HFFc6 (cell line): ENCODE data around the gene ADAMTSL4. TPM values are rescaled to one million over a fixed set of nuclear protein-coding genes. Genes with fewer than 3 reads are reported as not detected.
"Not testable (repeated sequence)": the region's sequence is repeated elsewhere in the genome, so short reads cannot be mapped to it uniquely, and the experiment has no call there.

Source experiments
- DNase-seq: peaks from one replicate; pipeline ENCODE4 v3.0.0-alpha.2; 2018
- H3K27ac Mint-ChIP-seq: 2 replicates; pipeline ENCODE4 v1.8.0; 2020; ENCODE audit warnings: mild to moderate bottlenecking, mixed read lengths
- H3K27me3 Mint-ChIP-seq: 2 replicates; pipeline ENCODE4 v1.8.0; 2021; ENCODE audit warnings: mild to moderate bottlenecking, moderate library complexity, mixed read lengths; ENCODE audit not compliant: insufficient read depth
- H3K36me3 Mint-ChIP-seq: 2 replicates; pipeline ENCODE4 v1.8.0; 2021; ENCODE audit warnings: low read depth, mixed read lengths
- H3K4me1 Mint-ChIP-seq: 2 replicates; pipeline ENCODE4 v1.8.0; 2020; ENCODE audit warnings: low read depth, mixed read lengths
- H3K4me3 Mint-ChIP-seq: 2 replicates; pipeline ENCODE4 v1.8.0; 2020; ENCODE audit warnings: mild to moderate bottlenecking, moderate library complexity, mixed read lengths
- H3K9me3 Mint-ChIP-seq: 2 replicates; pipeline ENCODE4 v1.8.0; 2020; ENCODE audit warnings: mild to moderate bottlenecking, mixed read lengths
- total RNA-seq, 6 experiments: library from RNA; stranded (reverse); fragmentation: NEBNext Ultra II Directional; extraction: Animal tissue kit (Norgen Biotek cat#: 25700); gene quantifications; 2 replicates in 1 of 6; 3 replicates in 5 of 6; pipeline ENCODE4 v1.2.3, GENCODE V29; 2021
- TF ChIP-seq, protein P1 (sequence below): fragments of 200-600 bp; sonication (generic); IDR thresholded peaks from 2 replicates; pipeline ENCODE4 v1.5.0; 2021; ENCODE audit warnings: antibody characterized with exemption, mild to moderate bottlenecking

ADAMTSL4 gene
- total RNA-seq, 6 experiments from 2014 or later, result 33.7 to 61.2 (median 38.2) TPM

- Mint-ChIP-seq H3K9me3 (peaks cover 27% of the 10 kb centered on the region), H3K27ac (peak within 1 kb of the TSS; percentile 99), H3K4me3 (peak within 1 kb of the TSS; percentile 96), H3K27me3 (peaks cover 52% of the 10 kb centered on the region), H3K4me1 (peaks cover 46% of the 10 kb centered on the region), H3K36me3 (peaks cover 48% of the 10 kb centered on the region)
- TF ChIP-seq, protein P1, sequence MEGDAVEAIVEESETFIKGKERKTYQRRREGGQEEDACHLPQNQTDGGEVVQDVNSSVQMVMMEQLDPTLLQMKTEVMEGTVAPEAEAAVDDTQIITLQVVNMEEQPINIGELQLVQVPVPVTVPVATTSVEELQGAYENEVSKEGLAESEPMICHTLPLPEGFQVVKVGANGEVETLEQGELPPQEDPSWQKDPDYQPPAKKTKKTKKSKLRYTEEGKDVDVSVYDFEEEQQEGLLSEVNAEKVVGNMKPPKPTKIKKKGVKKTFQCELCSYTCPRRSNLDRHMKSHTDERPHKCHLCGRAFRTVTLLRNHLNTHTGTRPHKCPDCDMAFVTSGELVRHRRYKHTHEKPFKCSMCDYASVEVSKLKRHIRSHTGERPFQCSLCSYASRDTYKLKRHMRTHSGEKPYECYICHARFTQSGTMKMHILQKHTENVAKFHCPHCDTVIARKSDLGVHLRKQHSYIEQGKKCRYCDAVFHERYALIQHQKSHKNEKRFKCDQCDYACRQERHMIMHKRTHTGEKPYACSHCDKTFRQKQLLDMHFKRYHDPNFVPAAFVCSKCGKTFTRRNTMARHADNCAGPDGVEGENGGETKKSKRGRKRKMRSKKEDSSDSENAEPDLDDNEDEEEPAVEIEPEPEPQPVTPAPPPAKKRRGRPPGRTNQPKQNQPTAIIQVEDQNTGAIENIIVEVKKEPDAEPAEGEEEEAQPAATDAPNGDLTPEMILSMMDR, result peak; percentile 20; the same call in 1 of the 2 replicates
- peak; percentile 98 for DNase-seq
These were observed 30.1 kb downstream of the ADAMTSL4 start, which contains the start of gene MCL1 for GRCh38 chr1:150579110-150579944. TSS of gene MCL1 (minus strand) at chr1:150579610. CDS start at chr1:150579530, 80 bp downstream.

GRCh38 chr1:150579945-150580642 is 30.9 kb downstream of the ADAMTSL4 start:
- Mint-ChIP-seq H3K36me3 (peaks cover 40% of the 10 kb centered on the region), H3K27ac (peak overlapping the region; percentile 99), H3K4me3 (peak overlapping the region; percentile 92), H3K4me1 (peaks cover 39% of the 10 kb centered on the region), H3K27me3 (peaks cover 44% of the 10 kb centered on the region), H3K9me3 (peaks cover 27% of the 10 kb centered on the region)
- no peak for DNase-seq
- TF ChIP-seq, protein P1, result no peak

DNA sequence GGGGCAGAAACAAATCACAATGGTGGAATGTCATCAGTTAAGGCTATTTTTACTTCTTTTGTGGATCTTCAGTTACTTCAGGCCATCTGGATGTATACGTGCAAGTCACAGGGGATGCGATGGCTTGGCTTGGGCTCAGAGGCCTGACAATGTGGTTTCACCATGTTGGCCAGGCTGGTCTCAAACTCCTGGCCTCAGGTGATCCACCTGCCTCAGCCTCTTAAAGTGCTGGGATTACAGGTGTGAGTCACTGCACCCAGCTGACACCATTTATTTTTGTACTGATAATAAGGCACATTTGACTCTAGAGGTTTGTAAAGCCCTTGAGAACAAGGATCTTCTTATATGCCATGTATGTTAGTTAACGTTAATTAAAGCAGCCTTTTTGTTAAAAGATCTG is 31.8 kb downstream of the ADAMTSL4 start:
- not testable (repeated sequence) for DNase-seq
- H3K4me3 Mint-ChIP-seq, result peak overlapping the region; percentile 92
- H3K36me3 Mint-ChIP-seq, result peaks cover 32% of the 10 kb centered on the region
- H3K27me3 Mint-ChIP-seq, result peaks cover 36% of the 10 kb centered on the region
- peaks cover 30% of the 10 kb centered on the region for H3K4me1 Mint-ChIP-seq
- H3K27ac Mint-ChIP-seq, result peak overlapping the region; percentile 99
- peaks cover 27% of the 10 kb centered on the region for H3K9me3 Mint-ChIP-seq

DNA sequence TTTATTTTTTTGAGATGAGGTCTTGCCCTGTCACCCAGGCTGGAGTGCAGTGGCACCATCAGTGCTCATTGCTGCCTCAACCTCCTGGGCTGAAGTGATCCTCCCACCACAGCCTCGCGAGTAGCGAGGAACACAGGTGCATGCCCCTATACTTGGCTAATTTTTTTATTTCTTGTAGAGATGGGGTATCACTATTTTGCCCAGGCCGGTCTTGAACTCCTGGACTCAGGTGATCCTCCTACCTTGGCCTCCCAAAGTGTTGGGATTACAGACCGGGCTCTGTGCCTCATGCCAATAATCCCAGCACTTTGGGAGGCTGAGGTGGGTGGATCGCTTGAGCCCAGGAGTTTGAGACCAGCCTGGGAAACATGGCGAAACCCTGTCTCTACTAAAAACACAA is 32.2 kb downstream of the ADAMTSL4 start:
- Mint-ChIP-seq H3K36me3 (peaks cover 27% of the 10 kb centered on the region), H3K4me1 (peaks cover 26% of the 10 kb centered on the region), H3K27me3 (peaks cover 32% of the 10 kb centered on the region), H3K9me3 (peaks cover 27% of the 10 kb centered on the region)
- not testable (repeated sequence) for DNase-seq, H3K4me3 Mint-ChIP-seq, H3K27ac Mint-ChIP-seq

- H3K27ac Mint-ChIP-seq, H3K4me3 Mint-ChIP-seq, DNase-seq: not testable (repeated sequence)
- H3K9me3 Mint-ChIP-seq, result peaks cover 25% of the 10 kb centered on the region
- H3K4me1 Mint-ChIP-seq, result peaks cover 25% of the 10 kb centered on the region
- peaks cover 22% of the 10 kb centered on the region for H3K36me3 Mint-ChIP-seq
- H3K27me3 Mint-ChIP-seq, result peaks cover 30% of the 10 kb centered on the region
These were observed 32.8 kb downstream of the ADAMTSL4 start for GRCh38 chr1:150581962-150582361.

DNA sequence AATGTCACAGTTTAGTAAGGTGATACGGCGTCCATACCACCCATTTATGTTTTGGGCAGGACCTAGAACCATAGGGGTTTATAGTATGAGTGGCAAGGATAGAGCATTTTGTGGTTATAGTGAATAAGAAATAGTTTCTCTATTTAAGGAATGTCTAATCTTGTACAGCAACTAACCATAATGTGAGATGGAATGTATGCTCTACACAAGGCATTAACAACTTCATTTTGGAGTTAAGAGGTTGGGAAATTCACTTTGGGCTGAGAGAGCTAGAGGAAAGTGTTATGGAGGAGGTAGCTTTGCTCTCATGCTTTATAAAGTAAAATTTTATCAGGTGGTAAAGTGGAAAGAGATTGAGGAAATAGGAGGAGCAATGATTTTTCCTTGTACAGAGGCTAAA is 33.2 kb downstream of the ADAMTSL4 start:
- Mint-ChIP-seq H3K36me3 (peaks cover 17% of the 10 kb centered on the region), H3K4me1 (peaks cover 22% of the 10 kb centered on the region), H3K9me3 (peaks cover 21% of the 10 kb centered on the region), H3K4me3 (no peak overlapping the region), H3K27me3 (peaks cover 26% of the 10 kb centered on the region), H3K27ac (peak overlapping the region; percentile 12; the same call in 1 of the 2 replicates)
- DNase-seq, result no peak
- TF ChIP-seq, protein P1, result no peak
